Adrenal gland (tissue), 12 donors: Measurements from ENCODE around the gene ROR1. TPM values are rescaled to one million over a fixed set of nuclear protein-coding genes. Genes with fewer than 3 reads are reported as not detected.

ENCODE experiments used
- DNase-seq, 7 donors: peaks; one replicate each; pipeline ENCODE4 v3.0.0-alpha.2; 2019 to 2020
- H3K27ac ChIP-seq, 5 donors: fragments of 200-600 bp; sonication (generic) in 4 of 5; 1 replicate in 3 of 5; 2 replicates in 2 of 5; pipeline versions ENCODE4 v1.5.1 to v1.8.0; 2016 to 2020; ENCODE audit warnings: mild to moderate bottlenecking in 1 of 5
- H3K27me3 ChIP-seq: fragments of 200-600 bp; 2 replicates; pipeline ENCODE4 v1.8.0; 2021
- H3K36me3 ChIP-seq, 2 donors: fragments of 200-600 bp; replicated peaks in 1 of 2; 1 replicate in 1 of 2; 2 replicates in 1 of 2; pipeline versions ENCODE4 v1.5.1 to v1.8.0; 2018 to 2022
- H3K4me1 ChIP-seq, 2 donors: fragments of 200-600 bp; replicated peaks in 1 of 2; 1 replicate in 1 of 2; 2 replicates in 1 of 2; pipeline versions ENCODE4 v1.5.1 to v1.8.0; 2018 to 2021
- H3K4me3 ChIP-seq, 4 donors: fragments of 200-600 bp; sonication (generic) in 3 of 4; one replicate each; pipeline ENCODE4 v1.5.1; 2016 to 2018
- H3K9me3 ChIP-seq, 3 donors: fragments of 200-600 bp; sonication (generic) in 1 of 3; replicated peaks in 1 of 3; 1 replicate in 2 of 3; 2 replicates in 1 of 3; pipeline versions ENCODE4 v1.5.1 to v1.8.0; 2016 to 2021
- CTCF ChIP-seq, 6 experiments: fragments of 450-650 bp in 4 of 6; fragments of 200-600 bp in 2 of 6; sonication (generic) in 1 of 6; IDR thresholded peaks; 1 replicate in 5 of 6; 2 replicates in 1 of 6; pipeline versions ENCODE4 v1.5.1 to v1.8.0; 2016 to 2021; ENCODE audit warnings: antibody characterized with exemption in 6 of 6, mild to moderate bottlenecking in 2 of 6, moderate library complexity in 1 of 6
- POLR2A ChIP-seq, 2 donors: fragments of 450-650 bp; IDR thresholded peaks; one replicate each; pipeline ENCODE4 v1.6.1; 2017; ENCODE audit warnings: antibody characterized with exemption in 2 of 2, mild to moderate bottlenecking in 2 of 2, moderate library complexity in 1 of 2
- WGBS, 4 donors: extraction: QIAGEN DNeasy Blood & Tissue Kit in 2 of 4; methylation state at CpG; one replicate each; pipeline versions ENCODE4 v1.1.5 to v1.1.7; 2013 to 2017; 5-methylcytosine and 5-hydroxymethylcytosine counted together
- intact Hi-C, 2 donors: fragments of 100-400 bp; cut with DNase I; formaldehyde crosslinking; loops; one replicate each; pipeline versions ENCODE4 v1.14.1 to v1.15.0; 2022 to 2023
- polyA plus RNA-seq, 3 donors: library from polyadenylated mRNA; stranded (reverse); fragments of 200-250 nt in 2 of 3; fragments of 350-450 nt in 1 of 3; fragmentation: Illumina TruSeq in 1 of 3; extraction: RNeasy Lipid Tissue Mini Kit (QIAGEN cat#74804) in 1 of 3; gene quantifications; one replicate each; pipeline ENCODE4 v1.2.3, GENCODE V29; 2013 to 2014
- total RNA-seq, 9 donors: library from RNA; depleted of rRNA in 4 of 9; stranded (reverse); fragments of >200 nt in 4 of 9; fragments of 120-200 nt in 1 of 9; fragmentation: NEBNext Ultra II Directional in 1 of 9; extraction: Animal tissue kit (Norgen Biotek cat#: 25700) in 1 of 9; gene quantifications; one replicate each; pipeline versions ENCODE4 v1.1.0 to v1.2.4, GENCODE V29; 2013 to 2023
- donor health status: healthy with polysubstance abuse.
- donor health status: Bipolar disorder and iron deficiency.
- donor health status: DM: yes; HTN: yes; CAD: no.
- donor health status: DM: no; HTN: no; CAD: no.
- donor health status: DM: no; HTN: no; CAD: no.
- donor health status: DM: yes; HTN: yes; CAD: no.

The ROR1 gene
- total and polyA plus RNA-seq, 12 donors = 0.54 to 4.6 (median 2.6) TPM

- Histone ChIP-seq H3K27ac (no peak overlapping the region), H3K27me3 (no peaks in the 10 kb centered on the region), H3K4me1 (no peaks in the 10 kb centered on the region), H3K9me3 (no peaks in the 10 kb centered on the region), H3K4me3 (no peak overlapping the region), H3K36me3 (no peaks in the 10 kb centered on the region)
- no peak for TF ChIP-seq POLR2A (IDR thresholded peaks at IDR 0.05)
- TF ChIP-seq CTCF (IDR thresholded peaks at IDR 0.05) = no peak
- intact Hi-C loops = no loop called here
- 100% methylated on average over 1 of the region's 1 CpG; no CpG with 5 or more reads in 1 of the 4 donors for WGBS, 4 donors
- no peak for DNase-seq
Observed at GRCh38 chr1:64162804-64163203, 389.0 kb downstream of the ROR1 start.

GRCh38 chr1:64163431-64163830 is 389.6 kb downstream of the ROR1 start:
- Histone ChIP-seq H3K36me3 (no peaks in the 10 kb centered on the region), H3K27ac (no peak overlapping the region), H3K4me1 (no peaks in the 10 kb centered on the region), H3K4me3 (no peak overlapping the region), H3K27me3 (no peaks in the 10 kb centered on the region), H3K9me3 (no peaks in the 10 kb centered on the region)
- DNase-seq = no peak
- WGBS, 4 donors = 77 to 87% (median 85%) methylated on average over 4 of the region's 4 CpGs
- intact Hi-C loops = no loop called here
- TF ChIP-seq POLR2A (IDR thresholded peaks at IDR 0.05) (no peak), CTCF (IDR thresholded peaks at IDR 0.05) (no peak)

- Histone ChIP-seq H3K27ac (no peak overlapping the region), H3K9me3 (no peaks in the 10 kb centered on the region), H3K36me3 (no peaks in the 10 kb centered on the region), H3K4me1 (no peaks in the 10 kb centered on the region), H3K4me3 (no peak overlapping the region), H3K27me3 (no peaks in the 10 kb centered on the region)
- intact Hi-C loops = no loop called here
- DNase-seq = no peak
- WGBS, 4 donors = 48 to 70% (median 58%) methylated on average over 1 of the region's 1 CpG
- TF ChIP-seq POLR2A (IDR thresholded peaks at IDR 0.05) (no peak), CTCF (IDR thresholded peaks at IDR 0.05) (peak; percentile 6 to 36 (median 22))
Observed at GRCh38 chr1:64163970-64164369, 390.2 kb downstream of the ROR1 start.

GRCh38 chr1:64166629-64167028 is 392.8 kb downstream of the ROR1 start:
- intact Hi-C loops = no loop called here
- no peak overlapping the region for H3K4me3 ChIP-seq
- no peaks in the 10 kb centered on the region for H3K9me3 ChIP-seq
- H3K27me3 ChIP-seq = no peaks in the 10 kb centered on the region
- H3K4me1 ChIP-seq = no peaks in the 10 kb centered on the region
- H3K36me3 ChIP-seq = no peaks in the 10 kb centered on the region
- no peak for DNase-seq
- H3K27ac ChIP-seq = no peak overlapping the region
- no peak for TF ChIP-seq CTCF (IDR thresholded peaks at IDR 0.05)
- 76 to 86% (median 83%) methylated on average over 3 of the region's 3 CpGs for WGBS, 4 donors
